Spleen (tissue), 7 donors: ENCODE data around the gene HLA-DRB5.

Experiments used
- CTCF ChIP-seq, 11 experiments: fragments of 200-600 bp in 7 of 11; fragments of 450-650 bp in 4 of 11; sonication (generic) in 4 of 11; IDR thresholded peaks in 8 of 11; conservative IDR thresholded peaks in 3 of 11; 1 replicate in 7 of 11; 2 replicates in 4 of 11; pipeline versions ENCODE4 v1.4.0 to v1.8.0; 2016 to 2021; ENCODE audit warnings: antibody characterized with exemption in 11 of 11, inconsistent platforms in 4 of 11, mild to moderate bottlenecking in 1 of 11
- POLR2A ChIP-seq, 3 donors: fragments of 450-650 bp; IDR thresholded peaks; one replicate each; pipeline ENCODE4 v1.5.1; 2017; ENCODE audit warnings: antibody characterized with exemption in 3 of 3, mild to moderate bottlenecking in 1 of 3
- POLR2AphosphoS5 ChIP-seq, 3 donors: sonication (generic); formaldehyde crosslinking; IDR thresholded peaks; one replicate each; pipeline ENCODE4 v1.5.1; 2017; ENCODE audit warnings: antibody characterized with exemption in 3 of 3
- donor health status: DM: no; HTN: no; CAD: no; lungs with moderate emphysema.
- donor health status: DM: no; HTN: no; CAD: no.
- donor health status: DM: no; HTN: no; CAD: no.

GRCh38 chr6:32578962-32579361, 48.9 kb upstream of the HLA-DRB5 start:
- TF ChIP-seq CTCF (IDR thresholded peaks at IDR 0.05 in 8 of 11, conservative IDR thresholded peaks at IDR 0.05 in 3 of 11) (no peak), POLR2A (IDR thresholded peaks at IDR 0.05) (no peak), POLR2AphosphoS5 (IDR thresholded peaks at IDR 0.05) (no peak)
